GM12873 (cell line): ENCODE measurements around the gene RNF41.
A peak's percentile ranks its signal among the peaks of the same experiment; 100 is the strongest.

Experiments used
- TF ChIP-seq, protein P1 (sequence below): IDR thresholded peaks from 2 replicates; pipeline ENCODE4 v1.5.1; 2012; ENCODE audit warnings: low read depth, mild to moderate bottlenecking, moderate library complexity, low read length, control low read depth; ENCODE audit not compliant: insufficient read depth; ENCODE audit errors: missing control alignments

The RNF41 gene

DNA sequence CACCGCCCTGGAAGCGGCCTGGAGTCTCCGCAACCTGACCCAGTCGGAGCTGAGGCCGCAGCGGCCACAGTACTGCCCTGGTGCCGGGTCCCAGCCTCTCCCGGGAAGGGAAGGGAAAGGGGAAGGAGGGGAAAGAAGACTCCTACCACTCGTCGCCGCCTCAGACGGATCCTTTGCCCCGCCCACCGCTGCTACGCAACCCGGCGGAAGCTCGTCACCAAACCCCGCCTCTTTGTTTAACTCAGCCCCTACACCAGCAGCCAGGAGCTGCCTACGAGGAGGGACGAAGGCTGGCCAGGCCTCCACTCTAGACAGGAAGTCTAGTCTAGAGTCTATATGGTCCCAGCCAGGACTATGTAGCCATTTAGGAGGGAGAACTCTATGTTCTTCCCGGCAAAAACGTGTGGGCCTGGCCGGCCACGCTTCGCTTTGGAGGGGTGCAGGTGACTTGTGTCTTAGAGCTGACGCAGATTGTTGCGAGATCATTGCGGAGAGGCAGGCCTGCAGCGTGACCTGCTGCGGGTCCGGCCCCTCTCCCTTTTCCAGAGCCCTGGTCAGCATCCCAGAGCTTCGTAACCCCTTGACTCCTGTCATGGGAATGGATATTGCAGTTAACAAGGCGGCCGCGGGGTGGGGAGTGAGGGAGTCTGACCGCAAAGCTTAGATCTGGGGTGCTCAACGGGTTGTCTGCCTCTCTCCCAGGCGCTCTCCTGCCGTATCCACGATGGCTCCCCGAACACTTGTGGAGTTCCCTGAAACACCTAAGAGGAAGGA is at the start of gene RNF41:
Gene RNF41 (minus strand): TSS at position 166 of the 774 bp plus-strand sequence. CDS start 7,875 bp downstream, outside the sequence.
- TF ChIP-seq, protein P1, sequence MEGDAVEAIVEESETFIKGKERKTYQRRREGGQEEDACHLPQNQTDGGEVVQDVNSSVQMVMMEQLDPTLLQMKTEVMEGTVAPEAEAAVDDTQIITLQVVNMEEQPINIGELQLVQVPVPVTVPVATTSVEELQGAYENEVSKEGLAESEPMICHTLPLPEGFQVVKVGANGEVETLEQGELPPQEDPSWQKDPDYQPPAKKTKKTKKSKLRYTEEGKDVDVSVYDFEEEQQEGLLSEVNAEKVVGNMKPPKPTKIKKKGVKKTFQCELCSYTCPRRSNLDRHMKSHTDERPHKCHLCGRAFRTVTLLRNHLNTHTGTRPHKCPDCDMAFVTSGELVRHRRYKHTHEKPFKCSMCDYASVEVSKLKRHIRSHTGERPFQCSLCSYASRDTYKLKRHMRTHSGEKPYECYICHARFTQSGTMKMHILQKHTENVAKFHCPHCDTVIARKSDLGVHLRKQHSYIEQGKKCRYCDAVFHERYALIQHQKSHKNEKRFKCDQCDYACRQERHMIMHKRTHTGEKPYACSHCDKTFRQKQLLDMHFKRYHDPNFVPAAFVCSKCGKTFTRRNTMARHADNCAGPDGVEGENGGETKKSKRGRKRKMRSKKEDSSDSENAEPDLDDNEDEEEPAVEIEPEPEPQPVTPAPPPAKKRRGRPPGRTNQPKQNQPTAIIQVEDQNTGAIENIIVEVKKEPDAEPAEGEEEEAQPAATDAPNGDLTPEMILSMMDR, result no peak

DNA sequence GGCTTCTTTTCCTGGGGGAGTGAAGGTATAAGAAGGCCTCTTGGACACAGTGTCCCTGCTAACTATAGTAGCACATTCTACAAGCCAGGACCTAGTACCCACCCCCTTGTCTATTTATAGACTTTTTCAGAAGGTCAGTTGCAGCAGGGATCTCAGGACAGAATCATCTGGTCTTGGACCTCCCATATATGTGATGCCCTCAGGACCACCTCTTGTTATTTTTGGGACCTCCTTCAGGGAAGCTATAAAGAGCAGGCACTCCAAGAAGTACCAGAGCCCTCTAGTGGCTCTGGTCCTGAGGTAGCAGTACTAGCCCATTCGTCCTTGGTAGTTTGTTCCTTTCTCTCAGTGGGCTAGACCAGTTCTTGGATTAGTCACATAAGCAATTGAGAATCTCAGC is 49.3 kb upstream of the RNF41 start:
- TF ChIP-seq, protein P1, result peak; percentile 58

- TF ChIP-seq, protein P1, result no peak
These were observed 45.8 kb upstream of the RNF41 start for GRCh38 chr12:56267443-56268071.

- TF ChIP-seq, protein P1, result peak; percentile 64
These were observed 45.1 kb upstream of the RNF41 start, which contains the start of gene COQ10A for GRCh38 chr12:56266693-56267442. Gene COQ10A, plus strand, starts transcription at chr12:56266942. Its CDS starts 177 bp downstream, at chr12:56267119.

GRCh38 chr12:56262955-56263354 is 41.2 kb upstream of the RNF41 start:
- TF ChIP-seq, protein P1, result peak; percentile 20

DNA sequence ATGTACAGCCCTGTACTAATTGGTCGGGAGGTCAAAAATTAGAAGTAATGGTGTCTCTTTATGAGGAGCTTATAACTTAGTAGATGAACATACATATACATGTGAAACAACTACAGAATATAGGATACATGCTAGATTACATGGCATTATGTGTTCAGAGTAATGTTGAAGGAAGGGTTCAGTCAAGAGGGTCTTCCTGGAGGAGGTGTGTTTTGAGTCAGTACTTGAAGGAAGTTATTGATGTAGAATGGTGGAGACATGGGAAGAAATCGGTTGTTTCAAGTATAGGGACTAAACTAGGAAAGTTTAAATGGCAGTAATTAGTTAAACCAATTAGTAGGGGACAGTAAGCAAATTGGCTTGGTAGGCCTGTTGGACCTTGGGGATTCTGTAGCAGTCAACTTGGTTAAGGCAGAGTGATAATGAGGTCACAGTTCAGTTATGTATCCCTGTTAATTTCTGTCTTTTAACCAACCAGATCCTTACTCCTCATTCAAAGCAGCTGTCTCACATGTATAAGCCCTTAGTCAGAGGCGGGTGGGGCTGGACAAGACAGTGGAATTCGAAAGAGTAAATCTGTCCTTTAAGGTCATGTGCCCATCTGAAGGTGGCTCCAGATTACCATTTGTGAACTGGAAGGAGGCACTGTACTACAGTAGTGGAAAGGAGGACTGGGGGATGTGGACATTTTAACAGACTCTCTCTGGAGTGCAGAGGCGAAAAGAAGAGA is 39.9 kb upstream of the RNF41 start:
- TF ChIP-seq, protein P1, result no peak

- TF ChIP-seq, protein P1, result no peak
These were observed 39.2 kb upstream of the RNF41 start for GRCh38 chr12:56260921-56261320.
